HEK293 (cell line): ENCODE results near the gene EMSY.

ENCODE experiments used
- CTCF ChIA-PET: fragments of 350-600 bp; formaldehyde crosslinking; extraction: SDS; loops from one replicate; lab custom pipeline; 2021; ENCODE audit warnings: antibody characterized with exemption; lab: Yijun Ruan, JAX
- POLR2A ChIA-PET: fragments of 300-600 bp; formaldehyde crosslinking; extraction: SDS; loops from one replicate; lab custom pipeline; 2020; ENCODE audit warnings: antibody characterized with exemption, inconsistent platforms; lab: Yijun Ruan, JAX
- H3K27ac ChIP-seq: fragments of 200-500 bp; sonication (Bioruptor generic); 2 replicates; pipeline ENCODE4 v1.5.1; 2014; ENCODE audit warnings: low read depth, low read length, control low read depth, inconsistent platforms; ENCODE audit errors: extremely low read depth
- H3K36me3 ChIP-seq, 2 experiments: fragments of 200-500 bp in 1 of 2; sonication (Bioruptor generic) in 1 of 2; 1 replicate in 1 of 2; 2 replicates in 1 of 2; pipeline ENCODE4 v1.5.1; 2014 to 2017; ENCODE audit warnings: inconsistent platforms in 2 of 2, low read length in 2 of 2; ENCODE audit not compliant: control insufficient read depth in 2 of 2, insufficient read depth in 1 of 2
- H3K4me1 ChIP-seq: fragments of 200-500 bp; sonication (Bioruptor generic); 2 replicates; pipeline ENCODE4 v1.5.1; 2014; ENCODE audit warnings: mild to moderate bottlenecking, low read length, inconsistent platforms; ENCODE audit not compliant: control insufficient read depth, insufficient read depth
- H3K4me3 ChIP-seq: 2 replicates; pipeline ENCODE4 v1.5.1; 2011; ENCODE audit warnings: low read depth, mild to moderate bottlenecking, control low read depth, low read length, moderate library complexity
- H3K9me3 ChIP-seq: fragments of 200-500 bp; sonication (Bioruptor generic); 2 replicates; pipeline ENCODE4 v1.5.1; 2014; ENCODE audit warnings: low read depth, low read length, inconsistent platforms; ENCODE audit not compliant: control insufficient read depth, insufficient read depth
- GLIS2 ChIP-seq: fragments of 450-650 bp; formaldehyde crosslinking; IDR thresholded peaks from 2 replicates; pipeline ENCODE4 v1.5.1; 2016; ENCODE audit warnings: missing biosample characterization, missing genetic modification characterization
- KLF1 ChIP-seq: fragments of 450-650 bp; formaldehyde crosslinking; IDR thresholded peaks from 2 replicates; pipeline ENCODE4 v1.5.1; 2016; ENCODE audit warnings: missing biosample characterization, missing genetic modification characterization
- SCRT1 ChIP-seq: fragments of 450-650 bp; formaldehyde crosslinking; IDR thresholded peaks from 2 replicates; pipeline ENCODE4 v1.5.1; 2016; ENCODE audit warnings: missing biosample characterization, missing genetic modification characterization, borderline replicate concordance
- ZBTB1 ChIP-seq: fragments of 450-650 bp; formaldehyde crosslinking; IDR thresholded peaks from 2 replicates; pipeline ENCODE4 v1.5.1; 2016; ENCODE audit warnings: missing biosample characterization, missing genetic modification characterization
- ZBTB17 ChIP-seq: fragments of 450-650 bp; formaldehyde crosslinking; IDR thresholded peaks from 2 replicates; pipeline ENCODE4 v1.5.1; 2016; ENCODE audit warnings: missing biosample characterization, missing genetic modification characterization
- ZFP37 ChIP-seq: fragments of 450-650 bp; formaldehyde crosslinking; IDR thresholded peaks from 2 replicates; pipeline ENCODE4 v1.5.1; 2016; ENCODE audit warnings: missing biosample characterization, missing genetic modification characterization
- ZNF10 ChIP-seq: fragments of 450-650 bp; formaldehyde crosslinking; IDR thresholded peaks from 2 replicates; pipeline ENCODE4 v1.5.1; 2017; ENCODE audit warnings: missing biosample characterization, missing genetic modification characterization
- ZNF223 ChIP-seq: fragments of 450-650 bp; formaldehyde crosslinking; IDR thresholded peaks from 2 replicates; pipeline ENCODE4 v1.5.1; 2016; ENCODE audit warnings: missing biosample characterization, missing genetic modification characterization
- ZNF23 ChIP-seq: fragments of 450-650 bp; formaldehyde crosslinking; IDR thresholded peaks from 2 replicates; pipeline ENCODE4 v1.5.1; 2016; ENCODE audit warnings: missing biosample characterization, missing genetic modification characterization, borderline replicate concordance
- ZNF24 ChIP-seq: fragments of 450-650 bp; formaldehyde crosslinking; IDR thresholded peaks from 2 replicates; pipeline ENCODE4 v1.5.1; 2016; ENCODE audit warnings: missing biosample characterization, missing genetic modification characterization
- ZNF350 ChIP-seq: fragments of 450-650 bp; formaldehyde crosslinking; IDR thresholded peaks from 2 replicates; pipeline ENCODE4 v1.5.0; 2017; ENCODE audit warnings: missing biosample characterization, mild to moderate bottlenecking, missing genetic modification characterization
- ZNF394 ChIP-seq: fragments of 450-650 bp; formaldehyde crosslinking; IDR thresholded peaks from 2 replicates; pipeline ENCODE4 v1.5.1; 2016; ENCODE audit warnings: missing biosample characterization, missing genetic modification characterization, mild to moderate bottlenecking, moderate library complexity, borderline replicate concordance
- ZNF404 ChIP-seq: fragments of 450-650 bp; formaldehyde crosslinking; IDR thresholded peaks from 2 replicates; pipeline ENCODE4 v1.5.1; 2017; ENCODE audit warnings: missing biosample characterization, missing genetic modification characterization
- ZNF548 ChIP-seq: fragments of 450-650 bp; formaldehyde crosslinking; IDR thresholded peaks from 2 replicates; pipeline ENCODE4 v1.5.1; 2016; ENCODE audit warnings: missing biosample characterization, missing genetic modification characterization
- ZNF664 ChIP-seq: fragments of 450-650 bp; formaldehyde crosslinking; IDR thresholded peaks from 2 replicates; pipeline ENCODE4 v1.5.1; 2016; ENCODE audit warnings: missing biosample characterization, missing genetic modification characterization
- ZNF776 ChIP-seq: fragments of 450-650 bp; formaldehyde crosslinking; IDR thresholded peaks from 2 replicates; pipeline ENCODE4 v1.5.0; 2017; ENCODE audit warnings: missing biosample characterization, missing genetic modification characterization, borderline replicate concordance
- TF ChIP-seq, protein P1 (sequence below): fragments of 450-650 bp; formaldehyde crosslinking; IDR thresholded peaks from 2 replicates; pipeline ENCODE4 v1.5.1; 2016; ENCODE audit warnings: missing biosample characterization, missing genetic modification characterization, borderline replicate concordance
- TF ChIP-seq, protein P2 (sequence below): fragments of 450-650 bp; formaldehyde crosslinking; IDR thresholded peaks from 2 replicates; pipeline ENCODE4 v1.5.1; 2016; ENCODE audit warnings: missing biosample characterization, missing genetic modification characterization
- TF ChIP-seq, protein P3 (sequence below): fragments of 450-650 bp; formaldehyde crosslinking; IDR thresholded peaks from 2 replicates; pipeline ENCODE4 v1.5.1; 2017; ENCODE audit warnings: missing biosample characterization, missing genetic modification characterization
- TF ChIP-seq, protein P4 (sequence below): fragments of 450-650 bp; formaldehyde crosslinking; IDR thresholded peaks from 2 replicates; pipeline ENCODE4 v1.5.1; 2017; ENCODE audit warnings: missing biosample characterization, missing genetic modification characterization
- TF ChIP-seq, protein P5 (sequence below): fragments of 450-650 bp; formaldehyde crosslinking; IDR thresholded peaks from 2 replicates; pipeline ENCODE4 v1.5.1; 2017; ENCODE audit warnings: missing biosample characterization, missing genetic modification characterization

EMSY gene

DNA sequence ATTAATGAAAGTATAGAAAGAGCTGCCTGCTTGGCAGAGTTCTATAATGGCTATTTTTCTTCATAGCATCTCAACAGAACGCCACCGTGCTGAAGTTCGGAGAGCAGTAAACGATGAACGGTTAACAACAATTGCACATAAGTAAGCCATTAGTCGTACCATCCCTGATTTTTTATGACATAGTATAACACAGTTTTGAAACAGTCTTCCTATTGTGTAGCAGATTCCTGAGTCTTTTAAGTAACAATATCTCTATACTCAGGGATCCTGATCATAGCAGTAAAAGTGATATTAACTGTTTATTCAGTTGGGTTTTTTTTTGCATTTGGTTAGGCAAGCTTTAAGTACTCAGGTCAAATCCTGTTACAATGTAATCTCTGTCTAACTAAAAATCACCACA, 8.4 kb downstream of the EMSY start (continued):
- TF ChIP-seq, protein P1, sequence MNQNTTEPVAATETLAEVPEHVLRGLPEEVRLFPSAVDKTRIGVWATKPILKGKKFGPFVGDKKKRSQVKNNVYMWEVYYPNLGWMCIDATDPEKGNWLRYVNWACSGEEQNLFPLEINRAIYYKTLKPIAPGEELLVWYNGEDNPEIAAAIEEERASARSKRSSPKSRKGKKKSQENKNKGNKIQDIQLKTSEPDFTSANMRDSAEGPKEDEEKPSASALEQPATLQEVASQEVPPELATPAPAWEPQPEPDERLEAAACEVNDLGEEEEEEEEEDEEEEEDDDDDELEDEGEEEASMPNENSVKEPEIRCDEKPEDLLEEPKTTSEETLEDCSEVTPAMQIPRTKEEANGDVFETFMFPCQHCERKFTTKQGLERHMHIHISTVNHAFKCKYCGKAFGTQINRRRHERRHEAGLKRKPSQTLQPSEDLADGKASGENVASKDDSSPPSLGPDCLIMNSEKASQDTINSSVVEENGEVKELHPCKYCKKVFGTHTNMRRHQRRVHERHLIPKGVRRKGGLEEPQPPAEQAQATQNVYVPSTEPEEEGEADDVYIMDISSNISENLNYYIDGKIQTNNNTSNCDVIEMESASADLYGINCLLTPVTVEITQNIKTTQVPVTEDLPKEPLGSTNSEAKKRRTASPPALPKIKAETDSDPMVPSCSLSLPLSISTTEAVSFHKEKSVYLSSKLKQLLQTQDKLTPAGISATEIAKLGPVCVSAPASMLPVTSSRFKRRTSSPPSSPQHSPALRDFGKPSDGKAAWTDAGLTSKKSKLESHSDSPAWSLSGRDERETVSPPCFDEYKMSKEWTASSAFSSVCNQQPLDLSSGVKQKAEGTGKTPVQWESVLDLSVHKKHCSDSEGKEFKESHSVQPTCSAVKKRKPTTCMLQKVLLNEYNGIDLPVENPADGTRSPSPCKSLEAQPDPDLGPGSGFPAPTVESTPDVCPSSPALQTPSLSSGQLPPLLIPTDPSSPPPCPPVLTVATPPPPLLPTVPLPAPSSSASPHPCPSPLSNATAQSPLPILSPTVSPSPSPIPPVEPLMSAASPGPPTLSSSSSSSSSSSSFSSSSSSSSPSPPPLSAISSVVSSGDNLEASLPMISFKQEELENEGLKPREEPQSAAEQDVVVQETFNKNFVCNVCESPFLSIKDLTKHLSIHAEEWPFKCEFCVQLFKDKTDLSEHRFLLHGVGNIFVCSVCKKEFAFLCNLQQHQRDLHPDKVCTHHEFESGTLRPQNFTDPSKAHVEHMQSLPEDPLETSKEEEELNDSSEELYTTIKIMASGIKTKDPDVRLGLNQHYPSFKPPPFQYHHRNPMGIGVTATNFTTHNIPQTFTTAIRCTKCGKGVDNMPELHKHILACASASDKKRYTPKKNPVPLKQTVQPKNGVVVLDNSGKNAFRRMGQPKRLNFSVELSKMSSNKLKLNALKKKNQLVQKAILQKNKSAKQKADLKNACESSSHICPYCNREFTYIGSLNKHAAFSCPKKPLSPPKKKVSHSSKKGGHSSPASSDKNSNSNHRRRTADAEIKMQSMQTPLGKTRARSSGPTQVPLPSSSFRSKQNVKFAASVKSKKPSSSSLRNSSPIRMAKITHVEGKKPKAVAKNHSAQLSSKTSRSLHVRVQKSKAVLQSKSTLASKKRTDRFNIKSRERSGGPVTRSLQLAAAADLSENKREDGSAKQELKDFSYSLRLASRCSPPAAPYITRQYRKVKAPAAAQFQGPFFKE (tag by site-specific recombination), result no peak
- TF ChIP-seq GLIS2 (tag by site-specific recombination), result no peak
- no peak for TF ChIP-seq ZNF223 (tag by site-specific recombination)
- TF ChIP-seq ZNF23 (tag by site-specific recombination), result no peak
- TF ChIP-seq SCRT1 (tag by site-specific recombination), result no peak
- TF ChIP-seq ZNF776 (tag by site-specific recombination), result no peak

DNA sequence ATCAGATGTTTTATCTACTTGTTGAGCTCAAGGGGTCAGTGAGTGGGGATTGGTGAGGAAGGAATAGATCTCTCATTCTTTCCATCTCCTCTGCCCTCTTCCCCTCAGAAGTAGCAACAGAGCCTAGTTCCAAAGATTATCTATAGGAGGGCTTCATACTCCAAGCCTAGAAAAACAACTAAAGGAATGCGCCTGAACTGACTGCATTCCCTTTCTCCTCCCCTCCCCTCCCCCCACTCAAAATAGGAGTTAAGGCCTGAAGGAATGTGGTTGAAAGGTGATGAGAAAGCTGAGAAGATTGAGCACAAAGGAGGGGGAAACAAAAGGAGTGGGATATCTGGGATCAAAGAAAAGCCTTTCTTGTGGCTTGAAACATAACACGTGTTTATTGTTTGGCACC, 10.5 kb downstream of the EMSY start:
- H3K4me3 ChIP-seq, result no peak overlapping the region
- no peak for TF ChIP-seq ZNF776 (tag by site-specific recombination)
- TF ChIP-seq ZNF548 (tag by site-specific recombination), result no peak
- TF ChIP-seq, protein P2, sequence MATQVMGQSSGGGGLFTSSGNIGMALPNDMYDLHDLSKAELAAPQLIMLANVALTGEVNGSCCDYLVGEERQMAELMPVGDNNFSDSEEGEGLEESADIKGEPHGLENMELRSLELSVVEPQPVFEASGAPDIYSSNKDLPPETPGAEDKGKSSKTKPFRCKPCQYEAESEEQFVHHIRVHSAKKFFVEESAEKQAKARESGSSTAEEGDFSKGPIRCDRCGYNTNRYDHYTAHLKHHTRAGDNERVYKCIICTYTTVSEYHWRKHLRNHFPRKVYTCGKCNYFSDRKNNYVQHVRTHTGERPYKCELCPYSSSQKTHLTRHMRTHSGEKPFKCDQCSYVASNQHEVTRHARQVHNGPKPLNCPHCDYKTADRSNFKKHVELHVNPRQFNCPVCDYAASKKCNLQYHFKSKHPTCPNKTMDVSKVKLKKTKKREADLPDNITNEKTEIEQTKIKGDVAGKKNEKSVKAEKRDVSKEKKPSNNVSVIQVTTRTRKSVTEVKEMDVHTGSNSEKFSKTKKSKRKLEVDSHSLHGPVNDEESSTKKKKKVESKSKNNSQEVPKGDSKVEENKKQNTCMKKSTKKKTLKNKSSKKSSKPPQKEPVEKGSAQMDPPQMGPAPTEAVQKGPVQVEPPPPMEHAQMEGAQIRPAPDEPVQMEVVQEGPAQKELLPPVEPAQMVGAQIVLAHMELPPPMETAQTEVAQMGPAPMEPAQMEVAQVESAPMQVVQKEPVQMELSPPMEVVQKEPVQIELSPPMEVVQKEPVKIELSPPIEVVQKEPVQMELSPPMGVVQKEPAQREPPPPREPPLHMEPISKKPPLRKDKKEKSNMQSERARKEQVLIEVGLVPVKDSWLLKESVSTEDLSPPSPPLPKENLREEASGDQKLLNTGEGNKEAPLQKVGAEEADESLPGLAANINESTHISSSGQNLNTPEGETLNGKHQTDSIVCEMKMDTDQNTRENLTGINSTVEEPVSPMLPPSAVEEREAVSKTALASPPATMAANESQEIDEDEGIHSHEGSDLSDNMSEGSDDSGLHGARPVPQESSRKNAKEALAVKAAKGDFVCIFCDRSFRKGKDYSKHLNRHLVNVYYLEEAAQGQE (tag by site-specific recombination), result no peak
- no peak for TF ChIP-seq ZNF394
- TF ChIP-seq ZFP37, result no peak
- no peak for TF ChIP-seq ZNF10
- TF ChIP-seq ZNF350 (tag by site-specific recombination), result no peak
- TF ChIP-seq ZNF664 (tag by site-specific recombination), result no peak
- TF ChIP-seq, protein P3, sequence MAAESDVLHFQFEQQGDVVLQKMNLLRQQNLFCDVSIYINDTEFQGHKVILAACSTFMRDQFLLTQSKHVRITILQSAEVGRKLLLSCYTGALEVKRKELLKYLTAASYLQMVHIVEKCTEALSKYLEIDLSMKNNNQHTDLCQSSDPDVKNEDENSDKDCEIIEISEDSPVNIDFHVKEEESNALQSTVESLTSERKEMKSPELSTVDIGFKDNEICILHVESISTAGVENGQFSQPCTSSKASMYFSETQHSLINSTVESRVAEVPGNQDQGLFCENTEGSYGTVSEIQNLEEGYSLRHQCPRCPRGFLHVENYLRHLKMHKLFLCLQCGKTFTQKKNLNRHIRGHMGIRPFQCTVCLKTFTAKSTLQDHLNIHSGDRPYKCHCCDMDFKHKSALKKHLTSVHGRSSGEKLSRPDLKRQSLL (tag by site-specific recombination), result no peak
- TF ChIP-seq, protein P4, sequence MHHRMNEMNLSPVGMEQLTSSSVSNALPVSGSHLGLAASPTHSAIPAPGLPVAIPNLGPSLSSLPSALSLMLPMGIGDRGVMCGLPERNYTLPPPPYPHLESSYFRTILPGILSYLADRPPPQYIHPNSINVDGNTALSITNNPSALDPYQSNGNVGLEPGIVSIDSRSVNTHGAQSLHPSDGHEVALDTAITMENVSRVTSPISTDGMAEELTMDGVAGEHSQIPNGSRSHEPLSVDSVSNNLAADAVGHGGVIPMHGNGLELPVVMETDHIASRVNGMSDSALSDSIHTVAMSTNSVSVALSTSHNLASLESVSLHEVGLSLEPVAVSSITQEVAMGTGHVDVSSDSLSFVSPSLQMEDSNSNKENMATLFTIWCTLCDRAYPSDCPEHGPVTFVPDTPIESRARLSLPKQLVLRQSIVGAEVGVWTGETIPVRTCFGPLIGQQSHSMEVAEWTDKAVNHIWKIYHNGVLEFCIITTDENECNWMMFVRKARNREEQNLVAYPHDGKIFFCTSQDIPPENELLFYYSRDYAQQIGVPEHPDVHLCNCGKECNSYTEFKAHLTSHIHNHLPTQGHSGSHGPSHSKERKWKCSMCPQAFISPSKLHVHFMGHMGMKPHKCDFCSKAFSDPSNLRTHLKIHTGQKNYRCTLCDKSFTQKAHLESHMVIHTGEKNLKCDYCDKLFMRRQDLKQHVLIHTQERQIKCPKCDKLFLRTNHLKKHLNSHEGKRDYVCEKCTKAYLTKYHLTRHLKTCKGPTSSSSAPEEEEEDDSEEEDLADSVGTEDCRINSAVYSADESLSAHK (tag by site-specific recombination), result no peak
- TF ChIP-seq ZBTB17, result no peak
- TF ChIP-seq, protein P5, sequence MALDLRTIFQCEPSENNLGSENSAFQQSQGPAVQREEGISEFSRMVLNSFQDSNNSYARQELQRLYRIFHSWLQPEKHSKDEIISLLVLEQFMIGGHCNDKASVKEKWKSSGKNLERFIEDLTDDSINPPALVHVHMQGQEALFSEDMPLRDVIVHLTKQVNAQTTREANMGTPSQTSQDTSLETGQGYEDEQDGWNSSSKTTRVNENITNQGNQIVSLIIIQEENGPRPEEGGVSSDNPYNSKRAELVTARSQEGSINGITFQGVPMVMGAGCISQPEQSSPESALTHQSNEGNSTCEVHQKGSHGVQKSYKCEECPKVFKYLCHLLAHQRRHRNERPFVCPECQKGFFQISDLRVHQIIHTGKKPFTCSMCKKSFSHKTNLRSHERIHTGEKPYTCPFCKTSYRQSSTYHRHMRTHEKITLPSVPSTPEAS (tag by site-specific recombination), result no peak
- no peak for TF ChIP-seq ZNF404 (tag by site-specific recombination)
- no peak for TF ChIP-seq KLF1
- TF ChIP-seq ZBTB1 (tag by site-specific recombination), result no peak
- TF ChIP-seq ZNF24 (tag by site-specific recombination), result no peak
- CTCF ChIA-PET, result no interaction called here
- peaks cover 0 to 52% of the 10 kb centered on the region in 2 experiments; a peak in 2 of 3 replicates for H3K36me3 ChIP-seq
- H3K27ac ChIP-seq, result no peak overlapping the region
- POLR2A ChIA-PET, result interaction anchor here (2.0 kb wide), 1 partner anchor 9 kb away, joined by 11 read pairs; no protein-coding TSS in a partner anchor
- no peaks in the 10 kb centered on the region for H3K9me3 ChIP-seq
- H3K4me1 ChIP-seq, result 0 out of 2 replicates have a peak, but pooled peaks cover 2% of the 10 kb centered on the region
